Urinary bladder (tissue), 4 donors: ENCODE data around the gene ROBO1. TPM values are rescaled to one million over a fixed set of nuclear protein-coding genes. Genes with fewer than 3 reads are reported as not detected.

Experiments
- DNase-seq: peaks from one replicate; pipeline ENCODE4 v3.0.0-alpha.2; 2015; ENCODE audit errors: extremely low spot score
- H3K27ac ChIP-seq: one replicate; pipeline ENCODE4 v1.5.1; 2013; ENCODE audit warnings: low read depth, mild to moderate bottlenecking, moderate library complexity
- H3K36me3 ChIP-seq: one replicate; pipeline ENCODE4 v1.6.1; 2013; ENCODE audit warnings: mild to moderate bottlenecking, moderate library complexity; ENCODE audit not compliant: insufficient read depth
- H3K4me1 ChIP-seq: one replicate; pipeline ENCODE4 v1.6.1; 2013; ENCODE audit warnings: mild to moderate bottlenecking, moderate library complexity; ENCODE audit not compliant: insufficient read depth
- H3K4me3 ChIP-seq: one replicate; pipeline ENCODE4 v1.5.1; 2013; ENCODE audit warnings: low read depth, low read length
- WGBS: extraction: QIAGEN DNeasy Blood & Tissue Kit; methylation state at CpG from one replicate; pipeline ENCODE4 v1.1.7; 2013; 5-methylcytosine and 5-hydroxymethylcytosine counted together
- polyA plus RNA-seq: library from polyadenylated mRNA; stranded (reverse); fragments of 200-250 nt; gene quantifications from one replicate; pipeline ENCODE4 v1.2.3, GENCODE V29; 2013
- total RNA-seq: library from RNA; depleted of rRNA; stranded (reverse); fragments of >200 nt; gene quantifications from one replicate; pipeline ENCODE4 v1.2.3, GENCODE V29; 2014
- donor health status: healthy with polysubstance abuse.
- donor health status: healthy.

The ROBO1 gene
- total and polyA plus RNA-seq, 2 donors = 14.0 to 67.0 TPM

DNA sequence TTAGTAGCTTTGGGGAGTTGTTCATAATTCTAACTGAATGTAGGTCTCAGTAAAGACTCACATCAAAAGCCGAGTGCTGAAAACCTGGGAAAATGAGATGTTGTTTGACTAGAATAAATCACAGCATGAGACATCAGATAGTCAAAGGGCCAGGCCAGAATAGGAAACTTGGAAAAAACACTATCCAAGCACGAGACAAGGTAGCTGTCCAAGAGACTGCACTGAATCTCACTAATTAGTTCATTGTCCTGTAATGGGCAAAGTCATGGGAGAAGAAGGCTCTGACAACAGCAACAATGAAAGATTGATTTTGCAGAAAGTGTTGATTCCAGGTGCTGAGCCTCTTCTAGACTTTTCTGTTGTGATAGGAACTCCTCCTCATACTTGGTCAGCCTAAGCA, 314.2 kb downstream of the ROBO1 start:
- Histone ChIP-seq H3K4me3 (no peak overlapping the region), H3K36me3 (no peaks in the 10 kb centered on the region), H3K27ac (no peak overlapping the region), H3K4me1 (no peaks in the 10 kb centered on the region)
- no peak for DNase-seq
- WGBS = 75% methylated on average over 2 of the region's 2 CpGs

DNA sequence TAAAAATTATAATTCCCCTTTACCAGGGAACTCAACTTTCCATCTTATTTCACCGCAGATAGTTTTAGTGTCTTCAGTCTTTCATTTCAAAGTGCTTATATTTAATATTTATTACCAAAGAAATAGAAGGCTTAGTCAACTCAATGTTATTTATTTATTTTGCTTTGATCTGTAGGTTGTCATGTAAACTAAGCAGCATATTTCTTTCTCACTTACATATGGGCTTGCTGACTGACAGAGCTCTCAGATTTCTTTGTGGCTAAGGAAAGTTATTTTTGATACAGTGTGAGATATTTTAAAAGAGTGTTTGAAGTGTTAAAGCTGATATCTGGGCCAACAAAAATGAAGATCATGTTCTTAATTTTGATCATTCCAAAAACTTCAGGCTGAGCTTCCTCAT, 331.4 kb downstream of the ROBO1 start:
- no peak overlapping the region for H3K4me3 ChIP-seq
- WGBS = 93% methylated on average over 1 of the region's 1 CpG
- H3K4me1 ChIP-seq = no peaks in the 10 kb centered on the region
- no peaks in the 10 kb centered on the region for H3K36me3 ChIP-seq
- no peak for DNase-seq
- no peak overlapping the region for H3K27ac ChIP-seq

DNA sequence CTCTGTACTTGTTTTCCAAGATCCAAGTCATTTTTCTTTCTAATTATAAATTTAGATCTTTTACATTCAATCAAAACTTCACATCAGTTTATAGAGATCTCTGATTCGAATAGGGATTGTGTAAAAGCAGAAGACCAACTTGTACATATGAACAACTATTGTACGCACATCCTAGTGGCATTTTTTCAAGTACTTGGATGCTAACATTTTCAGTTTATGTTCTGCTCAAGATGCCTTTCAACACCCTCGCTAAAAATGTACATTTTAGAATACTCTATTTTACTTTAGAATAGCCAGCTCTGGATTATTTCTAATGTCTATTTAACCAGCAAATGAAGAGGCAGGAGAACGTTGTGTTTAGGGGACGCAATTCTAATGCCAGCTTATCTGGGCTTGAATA, 340.7 kb downstream of the ROBO1 start:
- Histone ChIP-seq H3K4me1 (no peaks in the 10 kb centered on the region), H3K27ac (no peak overlapping the region), H3K36me3 (no peaks in the 10 kb centered on the region), H3K4me3 (no peak overlapping the region)
- no peak for DNase-seq
- 69% methylated on average over 5 of the region's 5 CpGs for WGBS

DNA sequence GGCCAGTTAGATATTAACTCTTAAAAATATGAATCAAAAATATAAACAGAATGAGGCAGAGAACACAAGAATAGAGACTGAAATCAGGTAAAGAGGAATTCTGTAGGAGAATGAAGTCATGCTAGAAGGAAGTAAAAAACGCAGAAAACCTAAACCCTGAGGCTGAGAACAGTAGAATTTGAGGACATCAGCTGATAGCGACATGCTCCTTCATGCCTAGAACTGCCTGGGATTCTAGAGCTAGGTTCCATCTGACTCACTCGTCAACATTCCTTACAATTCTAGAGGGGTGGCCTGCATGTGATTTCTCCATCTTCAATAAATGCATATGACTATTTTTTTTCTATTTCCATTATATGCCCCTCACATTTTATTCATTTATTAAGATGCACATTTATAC, 343.0 kb downstream of the ROBO1 start:
- no peak overlapping the region for H3K4me3 ChIP-seq
- no peaks in the 10 kb centered on the region for H3K4me1 ChIP-seq
- no peak for DNase-seq
- no peak overlapping the region for H3K27ac ChIP-seq
- no peaks in the 10 kb centered on the region for H3K36me3 ChIP-seq
- 91% methylated on average over 3 of the region's 3 CpGs for WGBS

DNA sequence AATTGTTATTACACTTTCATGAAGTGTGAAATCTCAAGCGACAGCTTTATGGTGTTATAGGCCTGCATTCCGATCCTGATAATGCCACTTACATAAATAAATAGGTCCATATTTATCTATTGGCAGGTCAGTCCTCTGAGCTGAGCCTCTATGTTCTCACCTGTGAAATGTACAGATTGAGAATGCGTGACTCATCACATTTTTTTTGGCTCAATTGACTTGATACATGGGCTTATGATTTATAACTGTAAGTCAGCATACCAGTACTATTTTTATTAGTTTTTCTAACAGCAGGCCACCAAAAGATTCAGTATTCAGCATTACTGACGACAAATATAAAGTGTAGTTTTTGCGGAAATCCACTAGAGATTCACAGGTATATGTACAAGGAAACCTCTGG, 344.4 kb downstream of the ROBO1 start:
- Histone ChIP-seq H3K36me3 (no peaks in the 10 kb centered on the region), H3K27ac (no peak overlapping the region), H3K4me1 (no peaks in the 10 kb centered on the region), H3K4me3 (no peak overlapping the region)
- no peak for DNase-seq
- 82% methylated on average over 5 of the region's 5 CpGs for WGBS

DNA sequence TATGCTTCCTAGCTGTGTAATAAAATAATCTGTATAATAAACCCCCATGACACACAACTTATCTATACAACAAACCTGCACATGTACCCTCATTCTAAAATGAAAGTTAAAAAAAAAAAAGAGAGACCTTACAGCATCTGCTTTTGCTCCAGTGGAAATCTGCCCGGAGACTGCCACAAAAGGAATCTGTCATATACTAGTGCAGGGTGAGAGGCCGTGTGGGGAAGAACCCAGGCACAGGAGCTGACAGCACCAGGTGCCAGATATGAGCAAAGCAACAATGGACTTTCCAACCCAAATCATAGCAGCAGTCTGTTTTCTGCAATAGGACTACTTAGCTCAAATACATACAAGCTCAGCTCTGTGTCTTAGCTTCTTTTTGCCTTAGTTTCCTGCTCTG, 346.5 kb downstream of the ROBO1 start:
- no peaks in the 10 kb centered on the region for H3K36me3 ChIP-seq
- H3K4me3 ChIP-seq = no peak overlapping the region
- 40% methylated on average over 2 of the region's 2 CpGs for WGBS
- H3K4me1 ChIP-seq = no peaks in the 10 kb centered on the region
- H3K27ac ChIP-seq = no peak overlapping the region
- no peak for DNase-seq

DNA sequence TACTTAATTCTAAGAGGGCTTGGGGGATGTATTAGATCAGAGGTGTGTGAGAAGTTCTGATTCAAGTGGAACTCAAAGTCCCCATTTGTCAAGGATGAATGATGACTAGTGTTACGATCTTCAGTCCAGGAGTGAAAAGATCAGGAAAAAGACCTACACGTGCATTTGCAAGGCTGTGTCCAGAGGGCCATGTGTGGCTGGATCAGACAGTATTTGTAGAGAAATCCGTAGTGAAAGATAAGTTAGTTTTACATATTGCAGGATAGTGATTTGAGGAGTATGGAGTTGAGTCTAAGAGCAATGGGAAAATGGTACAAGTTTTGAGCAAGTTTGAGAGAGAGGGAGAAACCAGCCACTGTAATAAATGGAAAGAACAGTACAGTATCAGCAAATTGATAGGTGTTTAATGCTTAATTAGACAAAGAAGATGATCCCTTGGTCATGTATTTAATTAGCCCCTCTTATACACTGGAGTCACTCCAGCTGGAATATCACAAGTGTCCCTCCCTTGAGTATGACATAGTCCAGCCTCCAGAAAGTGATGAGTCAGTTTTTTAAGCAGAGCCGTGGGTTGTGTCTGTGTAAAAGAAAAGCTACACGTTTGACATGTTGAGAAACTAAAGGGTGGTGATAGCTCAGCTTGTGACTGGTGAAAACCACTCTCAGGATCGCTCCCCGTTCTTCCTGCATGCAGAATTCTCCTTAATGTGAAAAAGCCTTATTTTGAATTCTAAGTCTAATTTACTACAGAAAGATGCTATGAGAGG, 348.8 kb downstream of the ROBO1 start:
- Histone ChIP-seq H3K27ac (no peak overlapping the region), H3K4me3 (no peak overlapping the region), H3K4me1 (no peaks in the 10 kb centered on the region), H3K36me3 (no peaks in the 10 kb centered on the region)
- WGBS = 49% methylated on average over 7 of the region's 7 CpGs
- no peak for DNase-seq

DNA sequence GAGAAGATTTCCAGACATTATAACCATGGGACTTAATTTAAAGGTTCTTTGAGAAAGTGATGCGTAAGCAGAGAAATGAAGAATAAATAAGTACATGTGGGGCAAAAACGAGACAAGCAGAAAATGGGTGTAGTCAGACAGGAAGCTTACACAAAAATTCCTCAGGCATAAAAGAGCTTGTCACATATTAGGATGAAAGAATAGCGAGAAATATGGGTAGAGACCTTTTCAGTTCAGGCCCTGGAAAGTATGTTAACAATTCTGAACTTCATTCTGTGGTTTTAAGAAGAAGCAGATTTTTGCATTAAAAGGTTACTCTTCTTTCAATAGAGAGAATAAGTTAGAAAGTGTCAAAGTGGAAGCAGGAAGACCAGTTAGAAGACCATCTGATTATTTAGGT, 352.4 kb downstream of the ROBO1 start:
- Histone ChIP-seq H3K27ac (no peak overlapping the region), H3K36me3 (no peaks in the 10 kb centered on the region), H3K4me3 (no peak overlapping the region), H3K4me1 (no peaks in the 10 kb centered on the region)
- no peak for DNase-seq
- 68% methylated on average over 3 of the region's 3 CpGs for WGBS

DNA sequence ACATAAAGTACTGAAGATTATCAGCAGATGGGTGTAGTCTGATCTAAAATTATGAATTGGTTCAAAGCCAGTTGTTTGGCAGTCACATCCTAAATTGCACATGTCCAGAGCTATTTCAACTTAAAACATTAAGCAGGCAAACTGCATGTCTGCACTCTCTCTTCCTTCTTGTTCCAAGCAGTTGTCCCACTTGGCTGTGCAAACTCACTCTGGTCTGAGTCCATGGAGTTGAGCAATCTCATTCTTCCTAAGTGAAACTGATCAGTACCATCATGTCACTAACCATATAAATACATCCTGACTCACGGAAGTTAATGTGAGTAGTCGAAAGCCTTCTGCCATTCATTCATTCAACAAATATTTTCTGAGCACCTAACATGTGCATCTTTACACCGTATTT, 353.0 kb downstream of the ROBO1 start:
- no peak overlapping the region for H3K27ac ChIP-seq
- H3K4me3 ChIP-seq = no peak overlapping the region
- H3K36me3 ChIP-seq = no peaks in the 10 kb centered on the region
- no peak for DNase-seq
- no peaks in the 10 kb centered on the region for H3K4me1 ChIP-seq
- 59% methylated on average over 3 of the region's 3 CpGs for WGBS

DNA sequence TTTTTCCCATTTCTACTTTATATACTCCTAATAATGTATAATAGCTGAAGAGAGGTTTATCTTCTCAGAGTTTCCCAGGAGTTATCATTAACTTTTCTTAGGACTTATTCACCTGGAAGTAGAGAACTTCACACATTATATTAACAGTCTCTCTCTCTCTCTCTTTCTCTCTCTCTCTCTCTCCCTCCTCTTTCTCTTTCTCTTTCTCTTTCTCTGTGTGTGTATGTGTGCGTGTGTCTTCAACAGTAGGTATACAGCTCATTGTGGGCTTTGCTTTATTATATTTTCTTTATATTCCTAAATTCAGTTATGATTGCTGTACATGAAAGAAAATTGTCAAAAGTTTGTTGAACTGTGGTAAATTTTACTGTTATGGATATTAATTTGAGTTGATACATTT, 353.8 kb downstream of the ROBO1 start:
- H3K4me1 ChIP-seq = no peaks in the 10 kb centered on the region
- H3K27ac ChIP-seq = no peak overlapping the region
- DNase-seq = no peak
- H3K36me3 ChIP-seq = no peaks in the 10 kb centered on the region
- no peak overlapping the region for H3K4me3 ChIP-seq
- WGBS = 86% methylated on average over 1 of the region's 1 CpG

DNA sequence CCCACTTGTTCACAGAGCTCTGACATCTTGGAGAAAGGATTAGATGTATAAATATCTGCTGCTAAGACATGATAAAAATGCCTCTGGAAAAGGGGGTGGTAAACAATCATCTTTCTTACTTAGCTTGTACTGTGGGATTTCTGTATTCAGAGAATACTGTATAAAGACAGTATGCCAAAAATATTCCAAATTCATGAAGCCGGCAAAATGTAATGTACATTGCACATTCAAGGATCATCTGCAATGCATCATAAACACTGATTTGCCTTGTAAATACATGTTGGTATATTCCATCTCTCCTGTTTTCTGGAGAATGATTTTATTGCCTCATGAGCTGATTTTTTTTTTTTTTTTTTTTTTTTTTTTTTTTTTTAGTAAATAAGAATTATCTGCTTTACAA, 355.3 kb downstream of the ROBO1 start:
- H3K4me3 ChIP-seq = no peak overlapping the region
- H3K27ac ChIP-seq = no peak overlapping the region
- no peaks in the 10 kb centered on the region for H3K36me3 ChIP-seq
- WGBS = 0% methylated on average over 1 of the region's 1 CpG
- DNase-seq = no peak
- H3K4me1 ChIP-seq = no peaks in the 10 kb centered on the region

DNA sequence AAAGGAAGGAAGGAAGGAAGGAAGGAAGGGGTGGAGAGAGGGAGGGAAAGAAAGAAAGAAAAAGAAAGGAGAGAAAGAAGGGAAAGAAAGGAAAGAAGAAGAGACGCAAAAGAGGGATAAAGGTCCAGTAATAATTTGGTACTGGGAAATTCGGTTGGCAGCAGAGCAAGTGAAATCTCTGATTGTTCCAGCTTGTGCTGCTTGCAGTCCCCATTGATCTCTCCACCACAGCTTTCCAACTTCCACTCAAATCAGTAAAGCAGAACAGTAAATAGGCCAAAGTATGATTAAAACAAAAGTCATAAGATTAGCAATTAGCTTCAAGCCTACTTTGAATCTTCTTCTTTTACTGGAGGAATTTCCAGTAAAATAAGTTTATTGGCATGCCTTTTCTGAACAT, 357.2 kb downstream of the ROBO1 start:
- Histone ChIP-seq H3K36me3 (no peaks in the 10 kb centered on the region), H3K4me3 (no peak overlapping the region), H3K4me1 (no peaks in the 10 kb centered on the region), H3K27ac (no peak overlapping the region)
- WGBS = 62% methylated on average over 2 of the region's 2 CpGs
- DNase-seq = no peak

DNA sequence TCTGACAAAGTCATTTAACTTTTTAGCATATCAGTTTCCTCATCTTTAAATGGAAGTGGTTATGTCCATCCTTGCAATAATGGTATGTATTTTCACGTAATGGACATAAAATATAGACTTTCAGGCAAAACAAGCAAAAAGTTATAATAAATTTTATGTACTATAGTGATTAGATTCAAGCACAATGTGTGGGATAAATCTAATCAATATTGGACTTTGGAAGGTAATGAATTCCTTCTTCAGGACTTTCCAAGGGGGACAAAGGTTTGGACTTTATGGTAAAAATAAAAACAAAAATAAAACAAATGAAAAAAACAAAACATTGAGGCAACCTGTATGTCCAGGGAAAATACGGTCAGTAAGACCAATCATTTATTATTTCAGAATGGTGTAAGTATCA, 357.7 kb downstream of the ROBO1 start:
- H3K36me3 ChIP-seq = no peaks in the 10 kb centered on the region

DNA sequence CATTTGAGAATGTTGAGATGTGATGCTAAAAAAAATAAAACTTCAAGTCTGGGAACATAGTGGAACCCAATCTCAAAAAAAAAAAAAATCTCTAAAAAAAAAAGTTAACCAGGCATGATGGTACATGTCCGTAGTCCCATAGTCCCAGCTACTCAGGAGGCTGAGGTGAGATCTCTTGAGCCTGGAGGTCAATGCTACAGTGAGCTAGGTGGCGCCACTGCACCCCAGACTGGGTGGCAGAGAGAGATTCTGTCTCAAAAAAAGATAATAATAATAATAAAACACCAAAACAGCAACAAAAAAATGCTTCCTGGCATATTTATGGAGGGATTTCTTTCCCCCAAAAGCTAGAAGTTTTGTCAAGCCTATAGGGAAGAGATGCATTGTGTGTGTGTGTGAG, 361.6 kb downstream of the ROBO1 start:
- H3K27ac ChIP-seq = no peak overlapping the region
- no peak overlapping the region for H3K4me3 ChIP-seq
- 87% methylated on average over 2 of the region's 2 CpGs for WGBS
- DNase-seq = no peak
- H3K36me3 ChIP-seq = no peaks in the 10 kb centered on the region
- H3K4me1 ChIP-seq = no peaks in the 10 kb centered on the region

More for the DNA sequence above, 357.7 kb downstream of the ROBO1 start:
- Histone ChIP-seq H3K4me1 (no peaks in the 10 kb centered on the region), H3K4me3 (no peak overlapping the region), H3K27ac (no peak overlapping the region)
- no peak for DNase-seq
- WGBS = 69% methylated on average over 2 of the region's 2 CpGs

DNA sequence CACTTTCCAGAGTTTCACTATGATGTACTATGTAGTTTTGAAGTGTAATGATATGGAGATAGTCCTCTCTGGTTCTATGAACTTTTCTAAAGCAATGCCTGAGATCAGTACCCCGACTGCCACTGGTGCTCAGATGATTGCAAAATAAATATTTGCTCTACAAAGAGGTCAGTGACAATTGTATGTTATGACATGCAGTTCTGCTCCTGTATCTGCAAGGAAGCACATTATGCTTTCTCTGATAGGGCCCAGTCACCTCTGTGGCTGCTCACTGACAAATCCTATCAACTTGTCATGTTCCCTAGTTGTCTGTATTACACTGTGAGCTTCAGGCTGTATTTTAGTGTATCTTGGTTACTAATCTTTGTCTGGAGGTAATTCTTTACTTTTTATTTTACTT, 362.6 kb downstream of the ROBO1 start:
- 53% methylated on average over 1 of the region's 1 CpG for WGBS
- no peak for DNase-seq
- H3K4me1 ChIP-seq = no peaks in the 10 kb centered on the region
- no peaks in the 10 kb centered on the region for H3K36me3 ChIP-seq
- H3K27ac ChIP-seq = no peak overlapping the region
- no peak overlapping the region for H3K4me3 ChIP-seq
